NCI-H510A (cell line): Measurements from ENCODE around the gene PLEKHA8.
"Not testable (repeated sequence)": the region's sequence is repeated elsewhere in the genome, so short reads cannot be mapped to it uniquely, and the experiment has no call there.

Experiments
- DNase-seq: peaks from one replicate; lab custom pipeline; 2025; lab: John Stamatoyannopoulos, UW

The PLEKHA8 gene

DNA sequence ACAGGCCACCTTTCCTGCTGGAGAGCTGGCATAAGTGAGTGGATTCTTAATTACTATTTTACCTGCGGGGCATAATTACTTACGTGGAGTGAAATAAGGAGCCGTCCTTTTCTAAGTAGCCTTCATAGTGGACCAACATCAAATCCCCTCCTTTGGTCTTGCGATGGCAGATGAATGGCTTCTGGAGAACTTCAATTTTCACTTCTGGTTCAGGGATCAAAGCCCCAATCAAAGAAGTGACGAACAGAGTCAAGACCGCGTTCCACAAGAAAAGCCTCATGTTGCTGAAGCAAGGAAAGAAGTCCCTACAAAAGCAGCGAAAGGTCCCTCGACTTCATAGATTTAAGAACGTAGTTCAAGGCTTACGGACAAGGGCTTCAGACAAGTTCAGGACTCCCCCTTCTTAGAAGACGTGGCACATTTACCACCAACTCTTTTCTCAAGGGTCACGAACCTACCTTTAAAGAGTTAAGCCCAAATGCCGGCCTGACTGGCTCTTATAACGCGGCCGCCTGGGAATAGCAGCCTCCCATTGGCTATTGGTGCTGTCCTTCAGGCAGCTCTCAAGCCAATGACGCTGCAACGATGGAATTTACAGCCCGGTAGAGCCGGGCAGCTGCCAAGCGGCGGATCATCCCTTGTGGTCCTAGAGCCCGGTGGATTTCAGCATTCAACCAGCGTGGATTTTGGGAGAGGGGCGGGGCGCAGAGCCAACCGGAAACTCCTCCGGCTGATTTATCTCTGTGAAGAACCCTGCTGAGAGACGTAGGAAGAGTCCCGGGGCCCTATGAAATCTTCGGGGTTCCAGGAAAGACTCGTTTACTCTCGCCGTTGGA is 1.8 kb upstream of the PLEKHA8 start, which contains the start of gene FKBP14:
TSS of gene FKBP14 (minus strand) at position 474 of the 836 bp plus-strand sequence. CDS start at position 280, 194 bp downstream.
- DNase-seq, result peak; percentile 97

DNA sequence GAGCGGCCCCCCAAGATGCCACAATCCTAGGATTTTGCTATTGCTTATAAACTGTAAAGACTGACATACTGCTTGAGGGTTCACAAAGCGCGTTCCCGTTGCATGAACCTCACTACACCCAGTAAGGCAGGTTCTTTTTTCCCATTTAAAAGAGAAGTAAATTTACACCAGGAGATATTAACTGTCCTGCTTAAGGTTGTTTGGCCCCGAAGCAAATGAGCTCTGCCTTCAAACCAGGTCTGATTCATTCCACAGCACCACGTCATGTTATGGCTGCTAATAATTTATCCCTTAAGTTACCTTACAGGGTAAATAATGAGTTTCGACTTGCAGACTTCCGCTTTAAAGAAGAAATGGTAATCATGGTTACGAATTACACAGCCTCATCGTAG is 1.2 kb upstream of the PLEKHA8 start:
- DNase-seq, result no peak

GRCh38 chr7:30027740-30028215 is 434 bp upstream of the PLEKHA8 start:
- no peak for DNase-seq

DNA sequence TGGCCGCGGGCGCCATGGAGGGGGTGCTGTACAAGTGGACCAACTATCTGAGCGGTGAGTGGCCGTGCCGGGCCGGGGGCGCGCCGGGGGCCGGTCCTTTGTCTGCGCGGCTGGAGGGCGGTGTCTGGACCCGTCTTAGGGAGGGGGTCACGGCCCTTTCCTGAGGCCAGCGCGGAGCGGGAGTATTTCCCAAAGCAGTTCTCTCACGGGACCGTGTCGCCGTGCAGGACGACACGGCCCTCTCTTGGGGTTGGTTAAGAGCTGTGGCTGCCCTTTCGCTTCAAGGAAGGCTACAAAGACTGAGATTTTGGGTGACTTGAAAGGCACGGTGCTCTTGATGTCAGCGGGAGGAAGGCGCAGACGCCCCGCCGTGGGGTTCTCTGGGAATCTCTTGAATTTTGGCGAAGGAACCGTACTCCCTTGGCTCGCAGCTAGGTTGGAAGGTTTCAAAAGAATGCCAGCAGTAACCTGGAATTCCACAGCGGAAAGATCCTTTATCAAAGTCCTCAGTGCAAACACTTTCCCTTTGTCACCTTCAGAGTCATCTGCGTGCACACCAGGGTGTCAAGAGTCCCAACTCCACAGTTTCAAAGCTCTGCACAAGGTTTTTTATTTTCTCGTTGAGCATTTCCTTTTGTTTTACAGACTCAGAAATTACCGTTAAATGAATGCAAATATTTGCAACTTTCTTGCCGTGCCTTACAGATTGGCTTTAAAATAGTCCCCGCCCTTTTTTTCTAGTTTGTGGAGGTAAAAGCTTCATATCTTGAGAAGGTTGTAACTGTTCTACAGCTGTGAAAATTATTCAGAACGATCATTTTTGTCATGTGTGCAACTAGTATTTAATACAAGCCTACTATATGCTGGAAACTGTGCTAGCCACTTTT is 780 bp downstream of the PLEKHA8 start:
- DNase-seq, result no peak

- DNase-seq, result no peak
These were observed 1.5 kb downstream of the PLEKHA8 start for GRCh38 chr7:30029696-30030095.

DNA sequence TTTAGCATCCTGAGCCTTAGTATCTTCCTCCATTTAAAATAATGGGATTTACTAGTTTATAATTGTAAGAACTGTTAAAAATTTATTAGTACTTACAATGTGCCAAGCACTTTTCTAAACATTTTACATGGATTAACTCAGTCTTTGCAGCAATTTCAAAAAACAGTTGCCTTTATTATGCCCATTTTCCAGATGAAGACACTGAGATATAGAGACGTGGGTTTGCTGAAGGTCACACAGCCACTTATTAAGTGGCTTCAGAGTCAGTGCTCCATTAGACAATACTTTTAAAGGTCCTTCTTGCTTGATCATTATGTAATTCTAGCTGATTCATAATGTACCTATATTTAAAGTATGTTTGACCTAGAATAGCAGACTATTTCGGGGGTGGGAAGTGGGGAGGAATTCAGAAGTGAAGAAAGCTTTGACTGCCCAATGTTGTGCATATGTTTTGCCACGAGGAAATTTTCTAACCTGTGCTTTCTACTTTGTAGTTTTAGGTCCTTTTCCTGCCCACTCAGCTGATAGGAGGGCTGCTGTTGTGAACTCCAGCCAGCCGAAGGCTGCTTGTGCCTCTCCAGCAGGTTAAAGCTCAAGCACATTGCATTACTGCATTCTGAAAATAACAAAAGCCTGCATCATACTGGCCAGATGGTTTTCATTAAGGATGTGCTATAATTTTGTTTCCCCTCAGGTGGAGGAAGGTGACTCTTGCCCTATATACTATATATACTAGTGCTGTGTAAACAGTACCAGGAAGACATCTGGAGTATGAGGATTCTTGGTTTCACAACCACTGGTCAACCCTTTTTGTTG is 4.3 kb downstream of the PLEKHA8 start:
- DNase-seq, result no peak

DNA sequence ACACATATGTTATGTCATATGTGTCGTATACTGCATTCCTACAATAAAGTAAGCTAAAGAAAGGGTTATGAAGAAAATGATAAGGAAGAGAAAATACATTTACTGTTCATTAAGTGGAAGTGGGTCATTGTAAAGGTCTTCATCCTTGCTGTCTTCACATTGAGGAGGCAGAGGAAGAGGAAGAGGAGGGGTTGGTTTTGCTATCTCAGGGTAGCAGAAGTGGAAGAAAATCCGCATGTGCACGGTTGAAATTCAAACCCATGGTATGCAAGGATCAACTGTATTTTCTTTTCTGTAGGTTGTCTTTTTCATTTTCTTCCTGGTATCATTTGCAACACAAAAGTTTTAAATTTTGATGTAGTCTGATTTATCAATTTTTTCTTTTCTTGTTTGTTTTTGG is 6.3 kb downstream of the PLEKHA8 start:
- DNase-seq, result no peak

- no peak for DNase-seq
These were observed 8.0 kb downstream of the PLEKHA8 start for GRCh38 chr7:30036220-30036619.

GRCh38 chr7:30038196-30038980 is 10.2 kb downstream of the PLEKHA8 start:
- DNase-seq, result no peak

- no peak for DNase-seq
These were observed 12.7 kb downstream of the PLEKHA8 start for GRCh38 chr7:30040938-30041337.

DNA sequence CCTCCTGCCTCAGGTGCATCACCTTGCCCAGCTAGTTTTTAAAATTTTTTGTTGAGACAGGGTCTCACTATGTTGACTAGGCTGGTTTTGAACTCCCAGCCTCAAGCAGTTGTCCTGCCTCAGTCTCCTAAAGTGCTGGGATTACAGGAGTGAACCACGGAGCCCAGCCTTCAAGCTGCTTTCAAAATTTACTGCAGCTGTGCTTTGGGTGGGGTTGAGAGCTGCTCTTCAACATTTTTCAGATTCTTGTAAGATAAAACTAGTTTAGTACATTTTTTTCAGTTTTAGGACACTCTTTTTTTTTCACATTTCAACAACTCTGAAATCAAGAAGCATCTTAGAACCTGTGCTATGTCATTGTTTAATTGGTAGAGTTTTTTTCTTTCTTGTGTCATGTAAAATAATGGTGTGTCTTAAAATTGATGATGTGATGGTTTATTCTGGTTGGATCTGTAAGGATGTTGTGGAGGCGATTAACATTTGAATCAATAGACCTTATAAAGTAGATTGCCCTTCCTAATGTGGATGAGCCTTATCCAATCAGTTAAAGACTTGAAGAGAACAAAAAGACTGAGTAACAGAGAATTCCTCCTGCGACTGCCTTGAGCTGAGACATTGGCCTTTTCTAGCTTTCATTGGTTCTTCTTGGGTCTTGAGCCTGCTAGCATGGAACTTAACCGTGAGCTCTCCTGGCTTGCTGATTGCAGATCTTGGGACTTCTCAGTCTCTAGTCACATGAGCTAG is 13.5 kb downstream of the PLEKHA8 start:
- DNase-seq, result no peak

DNA sequence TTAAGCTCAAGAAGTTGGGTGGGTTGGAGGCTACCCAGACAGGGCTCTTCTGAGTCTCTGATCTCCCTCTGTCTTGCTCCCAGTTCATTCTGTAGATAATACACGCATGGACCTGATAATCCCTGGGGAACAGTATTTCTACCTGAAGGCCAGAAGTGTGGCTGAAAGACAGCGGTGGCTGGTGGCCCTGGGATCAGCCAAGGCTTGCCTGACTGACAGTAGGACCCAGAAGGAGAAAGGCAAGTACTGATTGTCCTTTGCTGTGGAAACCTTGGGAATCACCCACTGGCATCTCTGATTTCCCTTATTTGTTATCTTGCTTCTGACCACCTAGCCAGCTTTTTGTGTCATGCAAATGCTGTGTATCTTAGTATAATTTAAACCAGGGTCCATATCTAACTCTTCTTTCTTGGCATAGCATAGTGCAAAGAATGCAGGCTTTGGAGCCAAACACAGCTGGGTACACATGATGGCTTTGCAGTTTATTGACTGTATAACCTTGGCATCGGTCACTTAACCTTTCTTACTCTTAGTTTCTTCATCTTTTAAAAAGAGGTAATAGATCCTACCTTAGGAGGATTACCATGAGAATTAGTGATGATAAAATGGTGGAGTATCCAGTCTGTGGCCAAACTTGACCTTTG is 18.0 kb downstream of the PLEKHA8 start:
- DNase-seq, result no peak

DNA sequence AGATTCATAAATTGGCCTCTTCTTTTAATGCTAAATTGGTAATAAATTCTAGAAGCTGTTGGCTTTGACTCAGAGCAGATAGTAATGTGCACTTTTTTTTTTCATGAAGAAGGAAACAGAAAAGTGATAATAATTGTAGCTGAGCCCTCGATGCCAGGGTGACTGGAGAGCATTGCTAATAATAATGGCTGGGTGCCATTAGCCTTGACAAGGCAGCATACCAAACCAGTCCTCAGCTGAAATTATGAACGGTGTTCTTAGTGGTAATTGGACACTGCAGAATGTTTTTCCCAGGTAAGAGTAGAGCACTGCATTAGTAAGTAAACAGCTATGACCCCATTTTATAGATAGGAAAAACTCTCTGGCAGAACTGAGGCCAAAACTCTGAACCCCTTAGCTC is 18.9 kb downstream of the PLEKHA8 start:
- DNase-seq, result no peak

DNA sequence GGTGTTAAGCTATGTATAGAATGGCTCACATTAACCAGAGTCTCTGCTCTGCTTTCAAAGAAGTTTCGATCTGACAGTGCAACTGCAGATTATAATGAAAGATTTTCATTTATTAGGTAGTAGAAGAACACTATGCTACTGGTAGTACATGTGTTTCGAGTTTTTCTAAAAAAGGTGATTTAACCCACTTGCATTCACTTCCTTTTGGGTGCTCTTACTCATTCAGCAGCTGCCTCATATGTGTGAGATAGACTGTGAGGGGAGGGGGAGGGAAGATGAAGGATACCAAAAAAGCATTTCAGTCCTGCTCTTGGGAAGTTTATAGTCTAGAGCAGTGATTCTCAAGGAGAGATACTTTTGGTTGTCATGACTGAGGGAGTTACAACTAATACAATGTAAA is 20.4 kb downstream of the PLEKHA8 start:
- no peak for DNase-seq

DNA sequence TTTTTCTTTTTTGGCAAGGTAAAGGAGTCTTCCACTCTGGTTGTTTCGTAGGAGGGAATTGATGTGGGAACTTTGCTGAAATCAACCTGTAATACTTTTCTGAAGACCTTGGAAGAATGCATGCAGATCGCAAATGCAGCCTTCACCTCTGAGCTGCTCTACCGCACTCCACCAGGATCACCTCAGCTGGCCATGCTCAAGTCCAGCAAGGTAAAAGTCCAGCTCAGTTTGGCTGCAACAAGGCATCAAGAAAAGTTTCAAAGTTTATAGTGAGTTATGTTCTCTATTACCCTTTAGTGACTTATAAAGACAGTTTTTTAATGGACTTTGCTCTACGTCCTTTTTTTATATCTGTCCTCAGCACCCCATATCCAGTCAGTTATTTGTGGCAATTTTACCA is 21.0 kb downstream of the PLEKHA8 start:
- no peak for DNase-seq

DNA sequence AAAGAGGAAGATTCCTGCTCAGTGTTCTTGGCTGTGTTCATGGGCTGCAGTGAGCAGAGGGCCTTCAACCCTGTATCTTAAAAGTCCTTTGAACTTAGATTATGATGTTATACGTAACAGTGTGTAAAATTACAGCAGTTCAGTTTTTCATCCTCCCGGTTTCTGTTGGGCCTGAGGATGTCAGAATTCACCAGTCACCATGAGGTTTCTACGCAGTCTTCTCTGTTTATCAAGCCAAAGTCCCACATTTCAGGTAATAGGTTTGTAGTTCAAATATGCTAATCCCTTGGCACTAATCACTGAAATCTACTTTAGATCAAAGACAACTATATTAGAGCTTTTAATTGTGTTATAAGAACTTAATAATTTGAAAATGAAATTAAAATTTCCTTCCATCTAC is 24.9 kb downstream of the PLEKHA8 start:
- DNase-seq, result no peak

- DNase-seq, result no peak
These were observed 29.5 kb downstream of the PLEKHA8 start for GRCh38 chr7:30057741-30058140.

DNA sequence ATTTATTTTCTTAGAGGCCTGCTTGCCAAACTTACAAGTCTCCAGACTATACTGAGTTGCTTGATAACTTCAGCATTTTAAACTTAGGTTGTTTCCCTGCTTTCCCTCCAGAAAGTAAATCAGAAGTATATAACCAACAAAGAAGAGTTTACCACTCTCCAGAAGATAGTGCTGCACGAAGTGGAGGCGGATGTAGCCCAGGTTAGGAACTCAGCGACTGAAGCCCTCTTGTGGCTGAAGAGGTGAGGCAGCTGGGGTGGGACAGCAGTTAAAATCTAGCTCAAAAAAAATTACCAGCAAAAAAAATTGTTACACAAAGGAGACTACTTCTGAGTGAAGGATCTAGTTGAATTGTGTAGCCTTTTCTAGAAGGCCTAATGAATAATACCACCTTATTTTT is 33.6 kb downstream of the PLEKHA8 start:
- not testable (repeated sequence) for DNase-seq

- no peak for DNase-seq
These were observed 34.4 kb downstream of the PLEKHA8 start for GRCh38 chr7:30062587-30062986.

DNA sequence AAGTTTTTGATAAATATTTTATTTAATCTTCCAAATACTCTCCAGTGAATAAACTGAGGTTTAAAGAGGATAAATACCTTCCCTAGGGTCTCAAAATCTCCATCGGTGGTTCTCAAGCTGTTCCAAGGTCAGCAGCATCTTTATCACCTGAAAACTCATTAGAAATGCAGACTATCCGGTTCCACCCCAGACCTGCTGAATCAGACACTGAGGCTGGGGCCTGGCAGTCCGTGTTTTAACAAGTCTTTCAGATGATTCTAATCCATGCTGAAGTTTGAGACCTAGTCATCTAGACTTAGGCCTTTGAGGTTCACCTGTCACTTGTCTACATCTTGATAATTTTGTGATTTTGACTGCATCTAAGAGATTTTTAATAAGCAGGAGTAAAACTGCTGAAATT is 37.5 kb downstream of the PLEKHA8 start:
- DNase-seq, result no peak
